Measurements from ENCODE around the gene MARVELD1. TPM values are rescaled to one million over a fixed set of nuclear protein-coding genes. Genes with fewer than 3 reads are reported as not detected.
A peak's percentile ranks its signal among the peaks of the same experiment; 100 is the strongest.

The MARVELD1 gene
- total RNA-seq (2021) (33.1 and 40.1 TPM in 2 replicates), Bru-seq, nascent RNA (percentile 67 among the genes with signal in this experiment), BruChase-seq, experiment 1, labeled RNA remaining after a 2-hour chase (percentile 86 among the genes with signal in this experiment), BruChase-seq, experiment 2, labeled RNA remaining after a 6-hour chase (percentile 89 among the genes with signal in this experiment)
- long read RNA-seq, transcript MARVELD1-201 (2 exons, 3,221 nt): major isoform, 39 of 46 reads
- long read RNA-seq, partial matches to known transcripts: 0 of 46 reads
- long read RNA-seq, other reads (novel, unspliced or antisense): 7 of 46 reads

- H3K27ac ChIP-seq: peak within 1 kb of the TSS; percentile 54
- H3K9me2 ChIP-seq (ENCODE audit: insufficient read depth): no peaks in the 10 kb centered on the region
- no peaks in the 10 kb centered on the region for H3K27me3 ChIP-seq (ENCODE audit: insufficient read depth, low read depth)
- ChIA-PET CTCF (interaction anchor here (0.6 kb wide), 1 partner anchor 11 kb away, joined by 3 read pairs; no protein-coding TSS in a partner anchor), POLR2A (ENCODE audit: unreplicated experiment) (interaction anchor here (0.6 to 0.7 kb wide), 5 partner anchors 12 to 834 kb away, joined by 3 to 27 read pairs (median 4); no protein-coding TSS in a partner anchor)
- H3K4me3 ChIP-seq: peak within 1 kb of the TSS; percentile 67
- H3K79me2 ChIP-seq (ENCODE audit: low read depth): peaks cover 39% of the 10 kb centered on the region
- peak in 1 of 2 experiments; percentile 55 for DNase-seq
- peak within 1 kb of the TSS; percentile 80 for H2AFZ ChIP-seq
- no peak for TF ChIP-seq CTCF (conservative IDR thresholded peaks at IDR 0.05)
- TF ChIP-seq EZH2 (IDR thresholded peaks at IDR 0.05; ENCODE audit: low read depth): no peak
- peaks cover 43% of the 10 kb centered on the region for H3K4me1 ChIP-seq (replicated peaks; ENCODE audit: insufficient read depth)
- no peaks in the 10 kb centered on the region for H4K20me1 ChIP-seq (ENCODE audit: insufficient read depth)
- H3K36me3 ChIP-seq (ENCODE audit: low read depth): no peaks in the 10 kb centered on the region
- peaks cover 15% of the 10 kb centered on the region; the same call in 1 of the 2 replicates for H3F3A ChIP-seq (ENCODE audit: insufficient read depth, low read depth)
- intact Hi-C loops (cut with micrococcal nuclease; ENCODE audit: unreplicated experiment): loop anchor here (10.0 kb wide), 1 partner anchor 309 kb away; the partner anchor contains the start of gene RRP12
- no TSS peak for BruUV-seq (replicated peaks)
- peak within 1 kb of the TSS; percentile 86 for H3K4me2 ChIP-seq
- no peaks in the 10 kb centered on the region for H3K9me3 ChIP-seq (ENCODE audit: insufficient read depth, low read depth)
These were observed at the start of gene MARVELD1 for GRCh38 chr10:97713339-97713825. Gene MARVELD1 (plus strand): TSS chr10:97713730. CDS start chr10:97713877, 147 bp downstream.

- TF ChIP-seq EZH2 (IDR thresholded peaks at IDR 0.05; ENCODE audit: low read depth) (no peak), CTCF (conservative IDR thresholded peaks at IDR 0.05) (no peak)
- H2AFZ ChIP-seq: no peak overlapping the region
- no peaks in the 10 kb centered on the region for H3K9me2 ChIP-seq (ENCODE audit: insufficient read depth)
- POLR2A ChIA-PET (ENCODE audit: unreplicated experiment): no interaction called here
- no peak overlapping the region for H3K4me2 ChIP-seq
- intact Hi-C loops (cut with micrococcal nuclease; ENCODE audit: unreplicated experiment): no loop called here
- BruUV-seq (replicated peaks): no TSS peak
- no peaks in the 10 kb centered on the region for H3K4me1 ChIP-seq (replicated peaks; ENCODE audit: insufficient read depth)
- no peaks in the 10 kb centered on the region for H3K79me2 ChIP-seq (ENCODE audit: low read depth)
- no peak overlapping the region for H3K27ac ChIP-seq
- CTCF ChIA-PET: no interaction called here
- no peaks in the 10 kb centered on the region for H3F3A ChIP-seq (ENCODE audit: insufficient read depth, low read depth)
- no peak overlapping the region for H3K4me3 ChIP-seq
- H3K9me3 ChIP-seq (ENCODE audit: insufficient read depth, low read depth): no peaks in the 10 kb centered on the region
- no peaks in the 10 kb centered on the region for H3K36me3 ChIP-seq (ENCODE audit: low read depth)
- DNase-seq: no peak
- no peaks in the 10 kb centered on the region for H4K20me1 ChIP-seq (ENCODE audit: insufficient read depth)
- H3K27me3 ChIP-seq (ENCODE audit: insufficient read depth, low read depth): no peaks in the 10 kb centered on the region
These were observed 49.2 kb upstream of the MARVELD1 start for GRCh38 chr10:97664282-97664850.

GRCh38 chr10:97666992-97667391 is 46.5 kb upstream of the MARVELD1 start:
- H3K36me3 ChIP-seq (ENCODE audit: low read depth): no peaks in the 10 kb centered on the region
- POLR2A ChIA-PET (ENCODE audit: unreplicated experiment): no interaction called here
- intact Hi-C loops (cut with micrococcal nuclease; ENCODE audit: unreplicated experiment): no loop called here
- H3F3A ChIP-seq (ENCODE audit: insufficient read depth, low read depth): no peaks in the 10 kb centered on the region
- H3K4me3 ChIP-seq: no peak overlapping the region
- H3K9me2 ChIP-seq (ENCODE audit: insufficient read depth): no peaks in the 10 kb centered on the region
- BruUV-seq (replicated peaks): no TSS peak
- H3K4me1 ChIP-seq (replicated peaks; ENCODE audit: insufficient read depth): no peaks in the 10 kb centered on the region
- no peak overlapping the region for H3K4me2 ChIP-seq
- no peak overlapping the region for H2AFZ ChIP-seq
- H3K27me3 ChIP-seq (ENCODE audit: insufficient read depth, low read depth): no peaks in the 10 kb centered on the region
- H3K79me2 ChIP-seq (ENCODE audit: low read depth): no peaks in the 10 kb centered on the region
- DNase-seq: no peak
- H4K20me1 ChIP-seq (ENCODE audit: insufficient read depth): no peaks in the 10 kb centered on the region
- H3K27ac ChIP-seq: no peak overlapping the region
- TF ChIP-seq EZH2 (IDR thresholded peaks at IDR 0.05; ENCODE audit: low read depth) (no peak), CTCF (conservative IDR thresholded peaks at IDR 0.05) (no peak)
- CTCF ChIA-PET: no interaction called here
- H3K9me3 ChIP-seq (ENCODE audit: insufficient read depth, low read depth): no peaks in the 10 kb centered on the region

Measured in PC-9 (cell line).